ENCODE results near the gene RHOH. TPM values are rescaled to one million over a fixed set of nuclear protein-coding genes. Genes with fewer than 3 reads are reported as not detected.

Gene RHOH
- total and polyA plus RNA-seq, 2 of the 13 experiments (the other 11 are each of a cell fraction or from before 2014, with no cell fraction given): 0.57 TPM; not detected in 1

- DNase-seq (ENCODE audit: low spot score): no peak
- Histone ChIP-seq H3K36me3 (replicated peaks in 1 of 2; ENCODE audit: control insufficient read depth in 1 of 2, insufficient read depth in 2 of 2, low read length in 2 of 2) (no peaks in the 10 kb centered on the region), H2AFZ (ENCODE audit: low read length) (no peak overlapping the region), H3K4me1 (ENCODE audit: insufficient read depth, low read length) (no peaks in the 10 kb centered on the region), H3K9me3 (ENCODE audit: low read length) (no peaks in the 10 kb centered on the region), H3K27me3 (ENCODE audit: control insufficient read depth in 1 of 2, insufficient read depth in 2 of 2, low read length in 2 of 2) (peaks cover 0 to 5% of the 10 kb centered on the region in 2 experiments; a peak in 1 of 5 replicates), H3K79me2 (ENCODE audit: insufficient read depth, low read length) (no peaks in the 10 kb centered on the region), H4K20me1 (ENCODE audit: insufficient read depth, low read length) (no peaks in the 10 kb centered on the region), H3K27ac (ENCODE audit: extremely low read length, insufficient read depth, low read length) (no peak overlapping the region), H3K4me2 (ENCODE audit: low read depth, low read length) (no peak overlapping the region), H3K9ac (ENCODE audit: insufficient read depth, low read depth, low read length) (no peak overlapping the region), H3K4me3 (replicated peaks in 1 of 3; ENCODE audit: insufficient read depth in 1 of 3, low read depth in 2 of 3, low read length in 3 of 3) (no peak overlapping the region)
- no TSS peak for BruUV-seq (replicated peaks)
- intact Hi-C loops (cut with micrococcal nuclease; ENCODE audit: unreplicated experiment) (no loop called here), in situ Hi-C loops (cut with HindIII; ENCODE audit: extremely low pct_ligation_motif_present, low pct_unique_long_range_greater_than_20kb) (no loop called here)
- ATAC-seq: no peak
- 42% methylated on average over 2 of the region's 2 CpGs for WGBS (ENCODE audit: low lambda C conversion rate)
- ChIA-PET CTCF (ENCODE audit: low intra/inter-chr PET ratio, low total read pairs) (no interaction called here), POLR2A (no interaction called here)
- FAIRE-seq: no peak
- no peak for TF ChIP-seq NCOA1 (CRISPR knock-in tag; IDR thresholded peaks at IDR 0.05)
- TF ChIP-seq, protein P1, sequence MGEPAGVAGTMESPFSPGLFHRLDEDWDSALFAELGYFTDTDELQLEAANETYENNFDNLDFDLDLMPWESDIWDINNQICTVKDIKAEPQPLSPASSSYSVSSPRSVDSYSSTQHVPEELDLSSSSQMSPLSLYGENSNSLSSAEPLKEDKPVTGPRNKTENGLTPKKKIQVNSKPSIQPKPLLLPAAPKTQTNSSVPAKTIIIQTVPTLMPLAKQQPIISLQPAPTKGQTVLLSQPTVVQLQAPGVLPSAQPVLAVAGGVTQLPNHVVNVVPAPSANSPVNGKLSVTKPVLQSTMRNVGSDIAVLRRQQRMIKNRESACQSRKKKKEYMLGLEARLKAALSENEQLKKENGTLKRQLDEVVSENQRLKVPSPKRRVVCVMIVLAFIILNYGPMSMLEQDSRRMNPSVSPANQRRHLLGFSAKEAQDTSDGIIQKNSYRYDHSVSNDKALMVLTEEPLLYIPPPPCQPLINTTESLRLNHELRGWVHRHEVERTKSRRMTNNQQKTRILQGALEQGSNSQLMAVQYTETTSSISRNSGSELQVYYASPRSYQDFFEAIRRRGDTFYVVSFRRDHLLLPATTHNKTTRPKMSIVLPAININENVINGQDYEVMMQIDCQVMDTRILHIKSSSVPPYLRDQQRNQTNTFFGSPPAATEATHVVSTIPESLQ (CRISPR knock-in tag; conservative IDR thresholded peaks at IDR 0.05): no peak
- TF ChIP-seq ZNF577 (CRISPR knock-in tag; IDR thresholded peaks at IDR 0.05; ENCODE audit: borderline replicate concordance, low read depth): no peak
- TF ChIP-seq FOXO1 (CRISPR knock-in tag; IDR thresholded peaks at IDR 0.05): no peak
- no peak for TF ChIP-seq PPARG (CRISPR knock-in tag; conservative IDR thresholded peaks at IDR 0.05)
- TF ChIP-seq SRSF4 (IDR thresholded peaks at IDR 0.05; ENCODE audit: low read depth, low read length, poor library complexity, severe bottlenecking): no peak
- TF ChIP-seq ZBTB2 (CRISPR knock-in tag; IDR thresholded peaks at IDR 0.05; ENCODE audit: low read depth): no peak
- no peak for TF ChIP-seq ZNF10 (CRISPR knock-in tag; IDR thresholded peaks at IDR 0.05; ENCODE audit: borderline replicate concordance, low read depth)
- no peak for TF ChIP-seq ESRRA (CRISPR knock-in tag; IDR thresholded peaks at IDR 0.05; ENCODE audit: low read depth)
- TF ChIP-seq ZNF180 (CRISPR knock-in tag; IDR thresholded peaks at IDR 0.05; ENCODE audit: borderline replicate concordance, low read depth): no peak
- no peak for TF ChIP-seq NFIB (CRISPR knock-in tag; IDR thresholded peaks at IDR 0.05; ENCODE audit: borderline replicate concordance)
- no peak for TF ChIP-seq HDAC6 (IDR thresholded peaks at IDR 0.05; ENCODE audit: low read depth, low read length)
- TF ChIP-seq RFX5 (IDR thresholded peaks at IDR 0.05; ENCODE audit: low read depth, low read length): no peak
- TF ChIP-seq ZNF737 (CRISPR knock-in tag; IDR thresholded peaks at IDR 0.05; ENCODE audit: borderline replicate concordance): no peak
Measured at GRCh38 chr4:40280586-40280985, 83.8 kb downstream of the RHOH start.

All from HepG2 (cell line).